Stomach (tissue), 9 donors: ENCODE results near the gene CCDC61. TPM values are rescaled to one million over a fixed set of nuclear protein-coding genes. Genes with fewer than 3 reads are reported as not detected.

ENCODE experiments used
- DNase-seq, 2 donors: peaks; one replicate each; pipeline versions ENCODE4 v3.0.0 to v3.0.0-alpha.2; 2013 to 2019
- H3K27ac ChIP-seq, 5 donors: fragments of 200-600 bp in 4 of 5; sonication (generic) in 4 of 5; one replicate each; pipeline ENCODE4 v1.5.1; 2013 to 2019; ENCODE audit warnings: mild to moderate bottlenecking in 1 of 5, moderate library complexity in 1 of 5
- H3K27me3 ChIP-seq, 3 donors: fragments of 200-600 bp; sonication (generic); one replicate each; pipeline ENCODE4 v1.5.1; 2017 to 2019; ENCODE audit warnings: mixed run types in 1 of 3
- H3K36me3 ChIP-seq, 4 donors: fragments of 200-600 bp; sonication (generic); 1 replicate in 3 of 4; 2 replicates in 1 of 4; pipeline ENCODE4 v1.5.1; 2016 to 2019
- H3K4me1 ChIP-seq, 4 donors: fragments of 200-600 bp; sonication (generic); one replicate each; pipeline ENCODE4 v1.5.1; 2016 to 2019
- H3K4me3 ChIP-seq, 4 donors: fragments of 200-600 bp; sonication (generic) in 3 of 4; one replicate each; pipeline ENCODE4 v1.5.1; 2016 to 2019; ENCODE audit warnings: mild to moderate bottlenecking in 1 of 4
- H3K9me3 ChIP-seq, 4 donors: fragments of 200-600 bp; sonication (generic); one replicate each; pipeline ENCODE4 v1.5.1; 2016 to 2019
- CTCF ChIP-seq, 7 experiments: fragments of 450-650 bp in 4 of 7; fragments of 200-600 bp in 3 of 7; sonication (generic) in 3 of 7; IDR thresholded peaks; one replicate each; pipeline ENCODE4 v1.5.1; 2016 to 2019; ENCODE audit warnings: antibody characterized with exemption in 7 of 7, control low read depth in 2 of 7, mild to moderate bottlenecking in 1 of 7
- EP300 ChIP-seq: sonication (generic); formaldehyde crosslinking; IDR thresholded peaks from one replicate; pipeline ENCODE4 v1.6.1; 2017; ENCODE audit warnings: antibody characterized with exemption
- POLR2A ChIP-seq, 4 donors: fragments of 450-650 bp; IDR thresholded peaks; one replicate each; pipeline ENCODE4 v1.6.1; 2016; ENCODE audit warnings: antibody characterized with exemption in 4 of 4, control low read depth in 2 of 4, mild to moderate bottlenecking in 1 of 4, moderate library complexity in 1 of 4
- POLR2AphosphoS5 ChIP-seq, 3 donors: sonication (generic); formaldehyde crosslinking; IDR thresholded peaks; one replicate each; pipeline ENCODE4 v1.6.1; 2016; ENCODE audit warnings: antibody characterized with exemption in 3 of 3
- WGBS, 5 donors: extraction: QIAGEN DNeasy Blood & Tissue Kit in 3 of 5; methylation state at CpG; one replicate each; pipeline versions ENCODE4 v1.1.5 to v1.1.7; 2013 to 2018; 5-methylcytosine and 5-hydroxymethylcytosine counted together
- intact Hi-C: fragments of 100-400 bp; cut with DNase I; formaldehyde crosslinking; loops from one replicate; pipeline ENCODE4 v1.15.1; 2023; ENCODE audit warnings: low total_unique reads
- polyA plus RNA-seq, 3 donors: library from polyadenylated mRNA; stranded (reverse); fragments of 200-250 nt; gene quantifications; one replicate each; pipeline ENCODE4 v1.2.3, GENCODE V29; 2013
- total RNA-seq, 5 donors: library from RNA; depleted of rRNA; stranded (reverse); fragments of >200 nt; gene quantifications; one replicate each; pipeline versions ENCODE4 v1.1.0 to v1.2.3, GENCODE V29; 2014 to 2016
- donor health status: healthy with polysubstance abuse.
- donor health status: Bipolar disorder and iron deficiency.
- donor health status: healthy.

CCDC61 gene
- total and polyA plus RNA-seq, 8 donors: 2.4 to 38.8 (median 13.2) TPM

GRCh38 chr19:46031781-46032596 lies 36.7 kb downstream of the CCDC61 start:
- no peak overlapping the region for H3K27ac ChIP-seq
- peaks cover 0 to 57% (median 0%) of the 10 kb centered on the region in 3 donors for H3K27me3 ChIP-seq
- no peaks in the 10 kb centered on the region for H3K9me3 ChIP-seq
- no peak for TF ChIP-seq EP300
- TF ChIP-seq CTCF (IDR thresholded peaks at IDR 0.05): no peak
- TF ChIP-seq POLR2AphosphoS5 (IDR thresholded peaks at IDR 0.05): no peak
- no peak for TF ChIP-seq POLR2A (IDR thresholded peaks at IDR 0.05)
- H3K36me3 ChIP-seq: no peaks in the 10 kb centered on the region
- no peak for DNase-seq
- intact Hi-C loops: no loop called here
- H3K4me3 ChIP-seq: no peak overlapping the region
- 64 to 82% (median 78%) methylated on average over 3 to 5 of the region's 5 CpGs for WGBS, 5 donors
- peaks cover 0 to 4% (median 2%) of the 10 kb centered on the region in 4 donors for H3K4me1 ChIP-seq

- intact Hi-C loops: no loop called here
- no peaks in the 10 kb centered on the region for H3K36me3 ChIP-seq
- WGBS, 5 donors: 87 to 96% (median 89%) methylated on average over 3 of the region's 3 CpGs; no CpG with 5 or more reads in 1 of the 5 donors
- H3K4me3 ChIP-seq: no peak overlapping the region
- TF ChIP-seq POLR2A (IDR thresholded peaks at IDR 0.05) (no peak), CTCF (IDR thresholded peaks at IDR 0.05) (no peak), POLR2AphosphoS5 (IDR thresholded peaks at IDR 0.05) (no peak), EP300 (no peak)
- H3K4me1 ChIP-seq: peaks cover 0 to 4% (median 2%) of the 10 kb centered on the region in 4 donors
- no peak overlapping the region for H3K27ac ChIP-seq
- DNase-seq: no peak
- H3K27me3 ChIP-seq: peaks cover 0 to 54% (median 0%) of the 10 kb centered on the region in 3 donors
- H3K9me3 ChIP-seq: no peaks in the 10 kb centered on the region
These were observed 37.3 kb downstream of the CCDC61 start for GRCh38 chr19:46032597-46033025.

GRCh38 chr19:46033401-46033800 lies 38.1 kb downstream of the CCDC61 start:
- peaks cover 0 to 48% (median 0%) of the 10 kb centered on the region in 3 donors for H3K27me3 ChIP-seq
- WGBS, 5 donors: 86 to 95% (median 89%) methylated on average over 4 to 11 of the region's 11 CpGs; no CpG with 5 or more reads in 1 of the 5 donors
- H3K9me3 ChIP-seq: no peaks in the 10 kb centered on the region
- no peak for DNase-seq
- H3K4me1 ChIP-seq: peaks cover 0 to 4% (median 2%) of the 10 kb centered on the region in 4 donors
- no peak overlapping the region for H3K27ac ChIP-seq
- no peak overlapping the region for H3K4me3 ChIP-seq
- TF ChIP-seq POLR2AphosphoS5 (IDR thresholded peaks at IDR 0.05) (no peak), POLR2A (IDR thresholded peaks at IDR 0.05) (no peak), CTCF (IDR thresholded peaks at IDR 0.05) (no peak), EP300 (no peak)
- H3K36me3 ChIP-seq: no peaks in the 10 kb centered on the region
- intact Hi-C loops: no loop called here

- WGBS, 5 donors: 70 to 91% (median 82%) methylated on average over 3 to 6 of the region's 6 CpGs
- no peak for TF ChIP-seq POLR2A (IDR thresholded peaks at IDR 0.05)
- no peak for TF ChIP-seq EP300
- TF ChIP-seq POLR2AphosphoS5 (IDR thresholded peaks at IDR 0.05): no peak
- no peak for TF ChIP-seq CTCF (IDR thresholded peaks at IDR 0.05)
- Histone ChIP-seq H3K4me1 (no peaks in the 10 kb centered on the region), H3K27ac (no peak overlapping the region), H3K27me3 (peaks cover 0 to 52% (median 7%) of the 10 kb centered on the region in 3 donors), H3K36me3 (no peaks in the 10 kb centered on the region), H3K9me3 (no peaks in the 10 kb centered on the region), H3K4me3 (no peak overlapping the region)
- intact Hi-C loops: no loop called here
- no peak for DNase-seq
These were observed 40.3 kb downstream of the CCDC61 start for GRCh38 chr19:46035546-46035945.
